ENCODE measurements around the gene DHCR24.

The DHCR24 gene

GRCh38 chr1:54800899-54801759, 85.9 kb downstream of the DHCR24 start, which contains the start of gene TTC22:
Gene TTC22 (minus strand): TSS chr1:54801323. CDS start chr1:54801163, 160 bp downstream.
- DNase-seq (ENCODE audit: low read depth) = peak; percentile 61

GRCh38 chr1:54800041-54800898, 86.7 kb downstream of the DHCR24 start:
- no peak for DNase-seq (ENCODE audit: low read depth)

Data from activated T-cell treated with anti-CD3 and anti-CD28 coated beads for 48 hours (primary cell).